MM.1S (cell line): ENCODE measurements around the gene ENGASE.
A peak's percentile ranks its signal among the peaks of the same experiment; 100 is the strongest.

Experiments
- DNase-seq: peaks from one replicate; pipeline ENCODE4 v3.0.0-alpha.2; 2015
- H2AFZ ChIP-seq: fragments of 300-600 bp; sonication (generic); 2 replicates; pipeline ENCODE4 v1.6.0; 2016; ENCODE audit warnings: antibody characterized with exemption, low read length
- H3F3A ChIP-seq: fragments of 300-600 bp; sonication (generic); 2 replicates; pipeline ENCODE4 v1.6.1; 2016; ENCODE audit warnings: mild to moderate bottlenecking, antibody characterized with exemption, low read length, moderate library complexity, mixed read lengths; ENCODE audit not compliant: insufficient read depth
- H3K27ac ChIP-seq: fragments of 300-600 bp; sonication (generic); 2 replicates; pipeline ENCODE4 v1.5.1; 2016; ENCODE audit warnings: mild to moderate bottlenecking, low read length
- H3K27me3 ChIP-seq: fragments of 300-600 bp; sonication (generic); replicated peaks from 2 replicates; pipeline ENCODE4 v1.6.0; 2016; ENCODE audit warnings: low read length; ENCODE audit not compliant: insufficient read depth
- H3K36me3 ChIP-seq: fragments of 300-600 bp; sonication (generic); replicated peaks from 2 replicates; pipeline ENCODE4 v1.6.1; 2016; ENCODE audit warnings: mild to moderate bottlenecking, low read length, mixed read lengths; ENCODE audit not compliant: insufficient read depth
- H3K4me1 ChIP-seq: fragments of 300-600 bp; sonication (generic); 2 replicates; pipeline ENCODE4 v1.6.1; 2016; ENCODE audit warnings: low read length, mixed read lengths
- H3K4me2 ChIP-seq: fragments of 300-600 bp; sonication (generic); 2 replicates; pipeline ENCODE4 v1.6.0; 2016; ENCODE audit warnings: low read depth, low read length
- H3K4me3 ChIP-seq: fragments of 300-600 bp; sonication (generic); 2 replicates; pipeline ENCODE4 v1.5.1; 2016; ENCODE audit warnings: low read length, mixed read lengths
- H3K79me2 ChIP-seq: fragments of 300-600 bp; sonication (generic); 2 replicates; pipeline ENCODE4 v1.6.1; 2016; ENCODE audit warnings: mixed run types, low read length, mixed read lengths
- H3K9ac ChIP-seq: fragments of 300-600 bp; sonication (generic); 2 replicates; pipeline ENCODE4 v1.6.1; 2016; ENCODE audit warnings: low read length, mixed read lengths
- H3K9me2 ChIP-seq: fragments of 300-600 bp; sonication (generic); replicated peaks from 2 replicates; pipeline ENCODE4 v1.6.1; 2016; ENCODE audit warnings: mild to moderate bottlenecking, low read length, mixed read lengths; ENCODE audit not compliant: insufficient read depth
- H3K9me3 ChIP-seq: fragments of 300-600 bp; sonication (generic); replicated peaks from 2 replicates; pipeline ENCODE4 v1.6.1; 2016; ENCODE audit warnings: mild to moderate bottlenecking, low read length, mixed read lengths; ENCODE audit not compliant: insufficient read depth
- H4K20me1 ChIP-seq: fragments of 300-600 bp; sonication (generic); 2 replicates; pipeline ENCODE4 v1.6.1; 2016; ENCODE audit warnings: mild to moderate bottlenecking, low read length, moderate library complexity, mixed read lengths; ENCODE audit not compliant: insufficient read depth
- EZH2 ChIP-seq: fragments of 300-600 bp; sonication (generic); optimal IDR thresholded peaks from 2 replicates; pipeline ENCODE3; 2017; ENCODE audit warnings: low read depth, mild to moderate bottlenecking, antibody characterized with exemption, low read length, mixed read lengths
- EZH2phosphoT487 ChIP-seq: fragments of 300-600 bp; sonication (generic); IDR thresholded peaks from 2 replicates; pipeline ENCODE4 v1.6.1; 2018; ENCODE audit warnings: antibody characterized with exemption, low read length
- TF ChIP-seq, protein P1 (sequence below): fragments of 300-600 bp; sonication (generic); IDR thresholded peaks from 2 replicates; pipeline ENCODE4 v1.5.1; 2016; ENCODE audit warnings: antibody characterized with exemption, low read length, mixed read lengths

The ENGASE gene

DNA sequence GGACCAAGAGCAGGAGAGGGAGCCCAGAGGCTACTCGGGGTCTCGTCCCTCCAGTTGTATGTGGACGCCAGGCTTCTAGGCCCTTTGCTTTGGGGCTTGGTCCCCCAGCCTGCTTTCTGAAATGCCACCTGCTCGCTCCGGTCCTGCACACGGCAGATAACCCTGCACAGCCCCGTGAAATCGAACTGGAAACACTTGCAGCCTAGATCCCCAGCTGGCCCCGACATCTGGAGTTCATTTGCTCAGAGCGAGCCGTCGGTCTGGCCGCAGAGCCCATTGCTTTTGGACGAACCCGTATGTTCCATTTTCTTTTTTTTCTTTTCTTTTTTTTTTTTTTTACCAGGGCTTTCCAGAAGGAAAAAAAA, 27.7 kb upstream of the ENGASE start:
- no peaks in the 10 kb centered on the region for H3K4me1 ChIP-seq
- H3K27me3 ChIP-seq: peaks cover 94% of the 10 kb centered on the region
- H3K27ac ChIP-seq: no peak overlapping the region
- no peak overlapping the region for H3K4me3 ChIP-seq
- no peak for DNase-seq
- no peaks in the 10 kb centered on the region for H3K79me2 ChIP-seq
- no peaks in the 10 kb centered on the region for H4K20me1 ChIP-seq
- no peak overlapping the region for H3K9ac ChIP-seq
- no peaks in the 10 kb centered on the region for H3K9me3 ChIP-seq
- no peak overlapping the region for H3K4me2 ChIP-seq
- no peaks in the 10 kb centered on the region for H3K9me2 ChIP-seq
- H3F3A ChIP-seq: no peaks in the 10 kb centered on the region
- no peak overlapping the region for H2AFZ ChIP-seq
- TF ChIP-seq EZH2phosphoT487 (0 out of 2 replicates have a peak, but pooled peaks have one; percentile 11), EZH2 (no peak)
- no peaks in the 10 kb centered on the region for H3K36me3 ChIP-seq

DNA sequence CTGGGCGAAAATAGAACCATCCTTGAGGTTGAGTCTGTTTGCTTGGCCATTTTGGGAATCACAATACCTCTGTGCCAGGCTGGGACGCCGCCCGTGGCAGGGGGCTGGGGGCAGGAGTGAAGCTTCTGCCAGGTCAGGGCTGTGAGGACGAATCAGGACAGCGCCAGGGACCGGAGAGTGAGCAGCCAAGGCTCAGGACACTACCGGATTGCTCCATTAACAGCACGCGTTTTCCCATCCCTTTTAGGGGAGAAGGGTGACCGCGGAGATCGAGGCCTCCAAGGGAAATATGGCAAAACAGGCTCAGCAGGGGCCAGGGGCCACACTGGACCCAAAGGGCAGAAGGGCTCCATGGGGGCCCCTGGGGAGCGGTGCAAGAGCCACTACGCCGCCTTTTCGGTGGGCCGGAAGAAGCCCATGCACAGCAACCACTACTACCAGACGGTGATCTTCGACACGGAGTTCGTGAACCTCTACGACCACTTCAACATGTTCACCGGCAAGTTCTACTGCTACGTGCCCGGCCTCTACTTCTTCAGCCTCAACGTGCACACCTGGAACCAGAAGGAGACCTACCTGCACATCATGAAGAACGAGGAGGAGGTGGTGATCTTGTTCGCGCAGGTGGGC, 27.2 kb upstream of the ENGASE start:
- H3K4me2 ChIP-seq: no peak overlapping the region
- H3K79me2 ChIP-seq: no peaks in the 10 kb centered on the region
- H3K4me3 ChIP-seq: no peak overlapping the region
- no peaks in the 10 kb centered on the region for H3K9me3 ChIP-seq
- DNase-seq: no peak
- no peak overlapping the region for H3K27ac ChIP-seq
- no peaks in the 10 kb centered on the region for H3K4me1 ChIP-seq
- no peaks in the 10 kb centered on the region for H3K9me2 ChIP-seq
- H3F3A ChIP-seq: no peaks in the 10 kb centered on the region
- no peak overlapping the region for H2AFZ ChIP-seq
- H4K20me1 ChIP-seq: no peaks in the 10 kb centered on the region
- H3K36me3 ChIP-seq: no peaks in the 10 kb centered on the region
- TF ChIP-seq EZH2phosphoT487: peak; percentile 11; the same call in 1 of the 2 replicates
- TF ChIP-seq, protein P1, sequence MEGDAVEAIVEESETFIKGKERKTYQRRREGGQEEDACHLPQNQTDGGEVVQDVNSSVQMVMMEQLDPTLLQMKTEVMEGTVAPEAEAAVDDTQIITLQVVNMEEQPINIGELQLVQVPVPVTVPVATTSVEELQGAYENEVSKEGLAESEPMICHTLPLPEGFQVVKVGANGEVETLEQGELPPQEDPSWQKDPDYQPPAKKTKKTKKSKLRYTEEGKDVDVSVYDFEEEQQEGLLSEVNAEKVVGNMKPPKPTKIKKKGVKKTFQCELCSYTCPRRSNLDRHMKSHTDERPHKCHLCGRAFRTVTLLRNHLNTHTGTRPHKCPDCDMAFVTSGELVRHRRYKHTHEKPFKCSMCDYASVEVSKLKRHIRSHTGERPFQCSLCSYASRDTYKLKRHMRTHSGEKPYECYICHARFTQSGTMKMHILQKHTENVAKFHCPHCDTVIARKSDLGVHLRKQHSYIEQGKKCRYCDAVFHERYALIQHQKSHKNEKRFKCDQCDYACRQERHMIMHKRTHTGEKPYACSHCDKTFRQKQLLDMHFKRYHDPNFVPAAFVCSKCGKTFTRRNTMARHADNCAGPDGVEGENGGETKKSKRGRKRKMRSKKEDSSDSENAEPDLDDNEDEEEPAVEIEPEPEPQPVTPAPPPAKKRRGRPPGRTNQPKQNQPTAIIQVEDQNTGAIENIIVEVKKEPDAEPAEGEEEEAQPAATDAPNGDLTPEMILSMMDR: no peak
- no peak overlapping the region for H3K9ac ChIP-seq
- H3K27me3 ChIP-seq: peaks cover 95% of the 10 kb centered on the region

DNA sequence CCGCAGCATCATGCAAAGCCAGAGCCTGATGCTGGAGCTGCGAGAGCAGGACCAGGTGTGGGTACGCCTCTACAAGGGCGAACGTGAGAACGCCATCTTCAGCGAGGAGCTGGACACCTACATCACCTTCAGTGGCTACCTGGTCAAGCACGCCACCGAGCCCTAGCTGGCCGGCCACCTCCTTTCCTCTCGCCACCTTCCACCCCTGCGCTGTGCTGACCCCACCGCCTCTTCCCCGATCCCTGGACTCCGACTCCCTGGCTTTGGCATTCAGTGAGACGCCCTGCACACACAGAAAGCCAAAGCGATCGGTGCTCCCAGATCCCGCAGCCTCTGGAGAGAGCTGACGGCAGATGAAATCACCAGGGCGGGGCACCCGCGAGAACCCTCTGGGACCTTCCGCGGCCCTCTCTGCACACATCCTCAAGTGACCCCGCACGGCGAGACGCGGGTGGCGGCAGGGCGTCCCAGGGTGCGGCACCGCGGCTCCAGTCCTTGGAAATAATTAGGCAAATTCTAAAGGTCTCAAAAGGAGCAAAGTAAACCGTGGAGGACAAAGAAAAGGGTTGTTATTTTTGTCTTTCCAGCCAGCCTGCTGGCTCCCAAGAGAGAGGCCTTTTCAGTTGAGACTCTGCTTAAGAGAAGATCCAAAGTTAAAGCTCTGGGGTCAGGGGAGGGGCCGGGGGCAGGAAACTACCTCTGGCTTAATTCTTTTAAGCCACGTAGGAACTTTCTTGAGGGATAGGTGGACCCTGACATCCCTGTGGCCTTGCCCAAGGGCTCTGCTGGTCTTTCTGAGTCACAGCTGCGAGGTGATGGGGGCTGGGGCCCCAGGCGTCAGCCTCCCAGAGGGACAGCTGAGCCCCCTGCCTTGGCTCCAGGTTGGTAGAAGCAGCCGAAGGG, 26.4 kb upstream of the ENGASE start:
- DNase-seq: no peak
- H3K4me1 ChIP-seq: no peaks in the 10 kb centered on the region
- no peaks in the 10 kb centered on the region for H4K20me1 ChIP-seq
- H3F3A ChIP-seq: no peaks in the 10 kb centered on the region
- no peak overlapping the region for H2AFZ ChIP-seq
- no peak overlapping the region for H3K9ac ChIP-seq
- H3K79me2 ChIP-seq: no peaks in the 10 kb centered on the region
- peaks cover 96% of the 10 kb centered on the region for H3K27me3 ChIP-seq
- H3K4me3 ChIP-seq: no peak overlapping the region
- no peaks in the 10 kb centered on the region for H3K36me3 ChIP-seq
- no peak overlapping the region for H3K27ac ChIP-seq
- H3K9me2 ChIP-seq: no peaks in the 10 kb centered on the region
- H3K4me2 ChIP-seq: no peak overlapping the region
- H3K9me3 ChIP-seq: no peaks in the 10 kb centered on the region
- TF ChIP-seq, protein P1: no peak
- TF ChIP-seq EZH2phosphoT487 (no peak), EZH2 (no peak)
